NCI-H748 (cell line): ENCODE measurements around the gene CS.
"Not testable (repeated sequence)": the region's sequence is repeated elsewhere in the genome, so short reads cannot be mapped to it uniquely, and the experiment has no call there.

Experiments
- DNase-seq: peaks from one replicate; lab custom pipeline; 2025; ENCODE audit not compliant: unreplicated experiment; lab: John Stamatoyannopoulos, UW

Gene CS

GRCh38 chr12:56321610-56322009 lies 21.5 kb upstream of the CS start:
- DNase-seq: not testable (repeated sequence)

GRCh38 chr12:56321027-56321426 lies 20.9 kb upstream of the CS start:
- DNase-seq: no peak

DNA sequence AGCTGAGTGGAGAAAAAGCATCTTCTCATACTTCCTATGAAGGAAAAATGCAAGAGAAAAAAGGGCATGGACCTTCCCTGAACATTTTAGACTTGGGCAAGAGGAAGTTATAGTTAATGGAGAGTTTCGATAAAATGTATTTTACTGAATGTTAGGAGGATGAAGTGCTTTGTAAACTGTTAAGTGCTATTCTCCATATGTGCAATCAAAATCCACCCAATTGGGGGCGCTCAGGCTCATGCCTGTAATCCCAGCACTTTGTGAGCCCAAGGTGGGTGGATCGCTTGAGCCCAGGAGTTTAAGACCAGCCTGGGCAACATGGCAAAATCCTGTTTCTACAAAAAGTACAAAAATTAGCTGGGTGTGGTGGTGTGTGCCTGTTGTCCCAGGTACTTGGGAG lies 17.5 kb upstream of the CS start:
- DNase-seq: no peak

DNA sequence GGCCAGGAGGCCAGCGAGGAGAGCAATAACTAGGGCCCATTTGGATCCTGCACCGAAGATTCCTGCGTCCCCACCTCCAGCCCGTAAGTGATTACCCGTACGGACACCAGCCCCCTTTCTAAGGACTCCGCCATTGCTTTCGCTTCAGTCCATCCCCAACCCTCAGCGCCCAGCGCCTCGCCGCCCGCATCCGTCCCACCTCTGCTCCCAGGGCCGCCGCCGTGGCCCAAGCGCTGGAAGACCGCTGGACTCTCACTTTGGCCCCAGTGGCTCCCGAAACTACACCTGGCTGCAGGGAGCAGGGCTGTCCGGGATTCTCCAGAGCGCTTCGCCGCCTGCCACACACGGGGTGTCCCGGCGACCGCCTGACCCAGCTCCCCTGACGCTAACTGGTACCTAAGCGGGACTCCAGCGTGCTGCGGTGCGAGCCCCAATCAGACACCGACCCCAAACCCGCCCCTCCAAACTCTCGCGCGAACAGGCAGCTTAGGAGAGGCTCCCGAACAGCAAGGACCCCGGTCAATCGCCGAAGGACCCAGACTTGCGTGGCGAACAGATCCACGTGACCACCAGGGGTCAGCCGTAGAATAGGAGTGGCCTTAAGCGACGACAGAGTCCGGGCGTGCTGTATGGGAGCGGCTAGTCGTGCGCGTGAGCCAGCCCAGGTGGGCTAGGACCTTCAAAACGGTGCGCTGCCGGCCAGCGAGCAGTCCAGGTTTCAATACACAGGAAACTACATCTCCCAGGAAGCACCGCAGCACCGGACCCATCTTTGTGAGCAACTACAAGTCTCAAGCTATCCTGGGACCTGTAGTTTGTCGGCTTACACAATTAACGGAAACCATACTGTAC lies 15.7 kb upstream of the CS start, which contains the start of gene CNPY2:
Gene CNPY2, minus strand, starts transcription at position 367 of the 852 bp plus-strand sequence. CDS start 771 bp downstream, outside the sequence.
- peak; percentile 99 for DNase-seq

- peak; percentile 47 for DNase-seq
Measured at GRCh38 chr12:56315249-56315621, 15.1 kb upstream of the CS start.

GRCh38 chr12:56311003-56311402 lies 10.9 kb upstream of the CS start:
- no peak for DNase-seq

GRCh38 chr12:56308714-56309113 lies 8.6 kb upstream of the CS start:
- no peak for DNase-seq

GRCh38 chr12:56307221-56307965 lies 7.3 kb upstream of the CS start:
- no peak for DNase-seq

DNA sequence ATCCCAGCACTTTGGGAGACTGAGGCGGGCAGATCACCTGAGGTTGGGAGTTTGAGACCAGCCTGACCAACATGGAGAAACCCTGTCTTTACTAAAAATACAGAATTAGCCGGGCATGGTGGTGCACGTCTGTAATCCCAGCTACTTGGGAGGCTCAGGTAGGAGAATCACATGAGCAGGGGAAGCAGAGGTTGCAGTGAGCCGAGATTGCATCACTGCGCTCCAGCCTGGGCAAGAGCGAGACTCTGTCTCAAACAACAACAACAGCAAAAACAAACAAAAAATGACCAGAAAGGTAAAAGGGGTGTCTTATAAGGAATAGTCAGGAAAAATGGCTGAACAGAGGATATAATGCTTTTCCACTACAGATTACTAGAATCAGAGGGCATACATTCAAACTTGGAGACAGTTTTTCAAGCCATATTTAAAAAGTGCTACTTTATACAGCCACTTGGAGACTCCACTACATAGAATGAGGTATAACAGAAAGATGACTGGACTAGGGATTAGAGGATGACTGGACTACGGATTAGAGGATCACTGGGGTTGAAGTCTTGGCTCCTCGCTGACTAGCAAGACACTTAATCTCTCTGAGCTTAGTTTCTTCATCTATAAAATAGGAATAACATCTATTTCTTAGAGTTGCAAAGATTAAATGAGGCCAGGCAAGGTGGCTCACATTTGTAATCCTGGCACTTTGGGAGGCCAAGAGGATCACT lies 4.9 kb upstream of the CS start:
- no peak for DNase-seq

DNA sequence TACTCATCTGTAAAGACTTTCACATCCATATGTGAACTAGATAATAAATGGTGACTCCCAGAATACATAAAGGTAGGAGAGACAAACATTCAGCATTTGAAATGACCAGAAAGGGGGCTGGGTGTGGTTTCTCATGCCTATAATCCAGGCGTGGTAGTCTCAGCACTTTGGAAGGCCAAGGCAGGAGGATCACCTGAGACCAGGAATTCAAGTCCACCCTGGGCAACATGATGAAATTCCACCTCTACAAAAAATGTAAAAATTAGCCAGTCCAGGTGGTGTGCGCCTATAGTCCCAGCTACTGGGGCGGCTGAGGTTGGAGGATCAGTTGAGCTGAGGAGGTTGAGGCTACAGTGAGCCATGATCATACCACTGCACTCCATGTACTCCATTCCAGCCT lies 4.1 kb upstream of the CS start:
- DNase-seq: no peak

DNA sequence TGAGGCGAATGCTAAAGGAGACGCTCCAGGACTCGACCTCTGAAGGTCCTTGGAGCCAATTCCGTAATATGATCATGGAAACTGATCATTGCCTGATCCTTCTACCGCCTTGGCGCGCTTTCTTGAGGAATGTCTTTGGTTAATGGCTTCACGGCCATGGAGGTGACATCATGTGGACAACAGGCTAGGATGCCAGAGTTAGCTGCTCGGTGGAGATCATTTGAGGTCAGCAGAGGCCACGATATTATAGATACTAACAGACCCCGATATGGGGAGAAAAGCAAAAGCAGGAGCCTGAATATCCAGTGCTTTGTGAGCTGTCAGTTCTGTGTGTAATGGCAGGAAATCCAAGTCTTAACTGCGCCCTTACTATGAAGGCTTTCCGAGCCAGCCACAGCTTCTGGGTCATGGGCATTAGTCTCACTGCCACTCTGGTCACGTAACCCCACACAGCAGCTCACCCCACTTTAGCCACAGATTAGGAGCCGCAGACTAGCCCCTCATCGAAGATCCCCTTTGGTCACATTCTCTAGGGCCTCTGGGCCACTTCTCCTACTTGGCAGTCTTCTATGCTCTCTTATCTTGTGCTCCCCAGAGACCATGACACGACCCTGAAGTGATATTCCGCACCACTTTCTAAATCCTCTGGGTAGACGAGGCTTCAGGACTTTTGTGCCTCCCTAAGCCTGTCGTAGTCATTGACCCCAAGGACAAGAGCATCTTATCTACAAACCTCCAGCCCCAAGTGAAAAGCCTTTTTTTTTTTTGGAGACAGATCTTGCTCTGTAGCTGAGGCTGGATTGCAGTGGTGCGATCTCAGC lies 724 bp upstream of the CS start:
- peak; percentile 77 for DNase-seq

DNA sequence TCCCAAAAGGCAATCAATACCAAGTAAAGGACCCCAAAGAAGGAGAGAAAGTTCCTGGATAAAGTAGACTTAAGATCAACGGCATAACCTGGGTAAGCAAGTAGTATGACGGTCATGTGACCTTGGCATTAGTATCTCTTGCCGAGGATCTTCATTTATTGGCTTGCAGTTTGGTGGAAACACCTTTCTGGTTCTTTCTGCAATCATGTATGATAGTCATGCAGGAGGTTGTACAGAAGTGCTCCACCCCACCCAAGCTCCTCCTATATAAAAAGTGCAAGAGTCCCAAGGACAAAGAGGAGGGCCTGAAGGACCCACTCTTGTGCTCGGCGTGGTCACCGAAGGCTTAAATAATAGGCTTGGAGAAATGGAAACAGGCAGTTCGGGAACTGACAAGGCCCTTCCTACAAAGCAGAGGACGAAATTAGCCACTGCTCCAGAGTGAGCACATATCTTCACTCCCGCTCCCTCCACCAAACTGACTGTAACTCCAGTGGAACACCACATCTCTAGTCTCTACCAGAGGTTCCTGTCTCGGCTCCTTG lies 750 bp downstream of the CS start:
- DNase-seq: peak; percentile 46

GRCh38 chr12:56298828-56299227 lies 1.3 kb downstream of the CS start:
- DNase-seq: no peak

DNA sequence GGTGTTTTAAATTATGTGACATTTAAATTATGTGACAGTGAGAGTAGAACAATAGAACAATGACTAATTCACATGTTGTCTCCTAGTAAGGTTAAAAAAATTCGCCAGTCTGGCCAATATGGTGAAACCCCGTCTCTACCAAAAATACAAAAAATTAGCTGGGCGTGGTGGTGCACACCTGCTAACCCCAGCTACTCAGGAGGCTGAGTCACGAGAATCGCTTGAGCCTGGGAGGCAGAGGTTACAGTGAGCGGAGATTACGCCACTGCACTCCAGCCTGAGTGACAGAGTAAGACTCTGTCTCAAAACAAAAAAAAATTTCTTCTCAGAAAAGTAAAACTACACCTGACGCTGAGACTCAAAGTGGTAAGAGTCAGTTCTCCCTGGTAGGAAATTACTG lies 2.7 kb downstream of the CS start:
- DNase-seq: no peak

- DNase-seq: no peak
Measured at GRCh38 chr12:56296295-56296694, 3.8 kb downstream of the CS start.

- DNase-seq: no peak
Measured at GRCh38 chr12:56293795-56294194, 6.3 kb downstream of the CS start.

- DNase-seq: no peak
Measured at GRCh38 chr12:56288705-56289387, 11.3 kb downstream of the CS start.

DNA sequence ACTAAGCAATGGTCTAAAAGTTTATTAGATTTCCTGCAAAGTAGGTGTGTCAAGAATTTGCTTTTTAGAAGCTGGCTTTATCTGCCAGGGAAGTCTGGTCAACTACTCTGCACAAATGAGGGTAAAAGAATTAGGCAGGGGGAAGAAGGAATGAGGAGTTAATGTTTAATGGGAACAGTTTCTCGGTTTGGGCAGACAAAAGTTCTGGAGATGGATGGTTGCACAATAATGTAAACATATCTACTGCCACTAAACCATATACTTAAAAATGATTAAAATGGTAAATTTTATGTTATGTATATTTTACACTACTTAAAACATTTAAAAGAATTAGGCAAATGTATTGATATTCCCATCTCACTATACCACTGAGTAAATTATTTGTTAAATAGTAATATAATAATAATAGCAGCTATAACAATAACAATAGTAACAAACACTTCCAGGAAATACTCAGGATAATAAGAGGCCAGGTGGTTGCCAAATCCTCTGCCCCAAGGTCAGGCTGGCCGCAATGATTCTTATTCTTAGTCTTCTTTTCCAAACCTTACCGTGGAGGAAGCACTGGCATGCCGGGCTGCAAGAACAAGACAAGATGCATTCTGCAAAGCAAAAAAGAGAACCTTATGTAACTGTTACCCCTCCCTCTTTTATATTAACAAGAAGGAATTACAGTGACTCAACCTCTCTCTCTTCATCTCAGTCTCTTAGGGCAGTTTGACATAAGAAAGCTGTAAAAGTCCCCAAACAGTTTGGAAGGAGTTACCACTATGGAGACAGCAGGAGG lies 13.9 kb downstream of the CS start:
- no peak for DNase-seq

- DNase-seq: not testable (repeated sequence)
Measured at GRCh38 chr12:56284263-56284662, 15.9 kb downstream of the CS start.
